ENCODE measurements around the gene RABGGTA.
A peak's percentile ranks its signal among the peaks of the same experiment; 100 is the strongest.

The RABGGTA gene

DNA sequence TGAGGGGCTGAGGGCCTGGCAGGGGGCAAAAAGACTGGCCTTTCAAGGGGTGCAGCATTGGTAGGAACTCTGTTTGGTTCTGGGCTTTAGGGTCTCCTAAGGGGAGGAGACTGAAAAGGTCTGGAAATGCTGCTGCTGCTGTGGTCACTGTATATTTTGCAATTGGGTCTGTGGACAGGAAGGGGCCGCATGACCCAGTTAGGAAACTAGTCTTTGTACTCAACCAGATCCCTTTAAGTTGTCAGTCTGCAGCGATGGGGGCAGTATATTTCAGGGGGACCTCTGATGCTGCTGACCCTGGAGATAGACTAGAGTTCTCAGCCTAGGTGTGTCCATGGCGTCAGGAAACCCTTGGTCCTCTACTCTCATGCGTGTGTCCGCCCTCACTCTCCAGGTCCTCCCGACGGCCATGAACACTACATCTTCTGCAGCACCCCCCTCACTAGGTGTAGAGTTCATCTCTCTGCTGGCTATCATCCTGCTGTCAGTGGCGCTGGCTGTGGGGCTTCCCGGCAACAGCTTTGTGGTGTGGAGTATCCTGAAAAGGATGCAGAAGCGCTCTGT, 43.9 kb upstream of the RABGGTA start:
- TF ChIP-seq POLR2AphosphoS5 (IDR thresholded peaks at IDR 0.05; ENCODE audit: low read depth, low read length): no peak
- no peak for TF ChIP-seq REST (IDR thresholded peaks at IDR 0.05; ENCODE audit: insufficient read depth in 1 of 2, low read depth in 2 of 2, low read length in 2 of 2)
- TF ChIP-seq SIN3A (IDR thresholded peaks at IDR 0.05; ENCODE audit: borderline replicate concordance, insufficient read depth, low read length): no peak
- no peak for TF ChIP-seq FOXP2 (optimal IDR thresholded peaks at IDR 0.05; ENCODE audit: borderline replicate concordance, extremely low read depth, extremely low read length, insufficient read depth)
- no peak for TF ChIP-seq TAF1 (IDR thresholded peaks at IDR 0.05; ENCODE audit: borderline replicate concordance, insufficient read depth, low read length)

DNA sequence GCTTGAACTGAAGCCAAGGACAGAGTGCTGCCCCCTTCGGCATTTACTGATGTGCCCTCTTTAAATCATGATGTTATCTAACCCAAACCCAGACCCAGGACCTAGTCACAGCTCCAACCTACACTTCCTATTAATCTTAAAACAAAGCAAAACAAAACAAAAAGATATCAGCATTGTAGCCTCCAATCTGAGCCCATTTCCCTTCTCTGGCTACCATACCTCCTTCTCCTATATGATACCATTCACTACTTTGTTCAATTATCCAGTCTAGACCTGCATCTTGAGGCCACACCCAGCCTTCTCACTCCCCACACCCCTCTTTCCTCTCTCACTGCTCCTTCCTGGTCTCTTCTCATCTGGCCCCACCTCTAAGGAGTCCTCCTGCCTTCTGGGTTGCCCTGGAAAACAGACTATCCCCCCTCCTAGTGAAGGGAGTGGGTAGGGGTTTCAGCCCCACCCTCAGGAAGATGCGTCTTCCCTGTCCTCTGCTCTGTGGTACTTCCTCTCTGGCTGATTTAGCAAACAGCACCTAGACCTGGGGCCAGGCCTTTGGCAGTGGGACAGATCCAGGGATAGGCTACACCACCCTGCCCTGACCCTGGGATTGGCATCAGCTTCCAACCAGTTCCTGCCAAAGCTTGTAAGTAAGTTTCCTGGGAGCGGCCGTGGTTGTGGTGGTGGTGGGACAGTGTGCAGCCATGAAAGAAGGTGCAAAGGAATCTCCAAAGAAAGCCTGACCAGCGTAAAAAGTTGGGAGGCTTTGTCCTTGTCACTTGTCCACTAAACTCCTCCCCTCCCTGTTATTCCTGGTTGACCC, 43.2 kb upstream of the RABGGTA start:
- TF ChIP-seq TAF1 (IDR thresholded peaks at IDR 0.05; ENCODE audit: borderline replicate concordance, insufficient read depth, low read length): no peak
- TF ChIP-seq FOXP2 (optimal IDR thresholded peaks at IDR 0.05; ENCODE audit: borderline replicate concordance, extremely low read depth, extremely low read length, insufficient read depth): no peak
- no peak for TF ChIP-seq POLR2AphosphoS5 (IDR thresholded peaks at IDR 0.05; ENCODE audit: low read depth, low read length)
- TF ChIP-seq SIN3A (IDR thresholded peaks at IDR 0.05; ENCODE audit: borderline replicate concordance, insufficient read depth, low read length): no peak
- TF ChIP-seq REST (IDR thresholded peaks at IDR 0.05; ENCODE audit: insufficient read depth in 1 of 2, low read depth in 2 of 2, low read length in 2 of 2): no peak

GRCh38 chr14:24313913-24314312, 42.5 kb upstream of the RABGGTA start:
- TF ChIP-seq SIN3A (IDR thresholded peaks at IDR 0.05; ENCODE audit: borderline replicate concordance, insufficient read depth, low read length): no peak
- TF ChIP-seq REST (IDR thresholded peaks at IDR 0.05; ENCODE audit: insufficient read depth in 1 of 2, low read depth in 2 of 2, low read length in 2 of 2): no peak
- no peak for TF ChIP-seq TAF1 (IDR thresholded peaks at IDR 0.05; ENCODE audit: borderline replicate concordance, insufficient read depth, low read length)
- TF ChIP-seq POLR2AphosphoS5 (IDR thresholded peaks at IDR 0.05; ENCODE audit: low read depth, low read length): no peak
- no peak for TF ChIP-seq FOXP2 (optimal IDR thresholded peaks at IDR 0.05; ENCODE audit: borderline replicate concordance, extremely low read depth, extremely low read length, insufficient read depth)

GRCh38 chr14:24312736-24313507, 41.5 kb upstream of the RABGGTA start:
- TF ChIP-seq TAF1 (IDR thresholded peaks at IDR 0.05; ENCODE audit: borderline replicate concordance, insufficient read depth, low read length) (no peak), FOXP2 (optimal IDR thresholded peaks at IDR 0.05; ENCODE audit: borderline replicate concordance, extremely low read depth, extremely low read length, insufficient read depth) (no peak), POLR2AphosphoS5 (IDR thresholded peaks at IDR 0.05; ENCODE audit: low read depth, low read length) (0 out of 2 replicates have a peak, but pooled peaks have one; percentile 30), REST (IDR thresholded peaks at IDR 0.05; ENCODE audit: insufficient read depth in 1 of 2, low read depth in 2 of 2, low read length in 2 of 2) (no peak), SIN3A (IDR thresholded peaks at IDR 0.05; ENCODE audit: borderline replicate concordance, insufficient read depth, low read length) (no peak)

Measured in PFSK-1 (cell line).